DMS153 (cell line): Measurements from ENCODE around the gene CTAGE6.
"Not testable (repeated sequence)": the region's sequence is repeated elsewhere in the genome, so short reads cannot be mapped to it uniquely, and the experiment has no call there.

Experiments
- DNase-seq: peaks from one replicate; lab custom pipeline; 2025; lab: John Stamatoyannopoulos, UW

Gene CTAGE6

DNA sequence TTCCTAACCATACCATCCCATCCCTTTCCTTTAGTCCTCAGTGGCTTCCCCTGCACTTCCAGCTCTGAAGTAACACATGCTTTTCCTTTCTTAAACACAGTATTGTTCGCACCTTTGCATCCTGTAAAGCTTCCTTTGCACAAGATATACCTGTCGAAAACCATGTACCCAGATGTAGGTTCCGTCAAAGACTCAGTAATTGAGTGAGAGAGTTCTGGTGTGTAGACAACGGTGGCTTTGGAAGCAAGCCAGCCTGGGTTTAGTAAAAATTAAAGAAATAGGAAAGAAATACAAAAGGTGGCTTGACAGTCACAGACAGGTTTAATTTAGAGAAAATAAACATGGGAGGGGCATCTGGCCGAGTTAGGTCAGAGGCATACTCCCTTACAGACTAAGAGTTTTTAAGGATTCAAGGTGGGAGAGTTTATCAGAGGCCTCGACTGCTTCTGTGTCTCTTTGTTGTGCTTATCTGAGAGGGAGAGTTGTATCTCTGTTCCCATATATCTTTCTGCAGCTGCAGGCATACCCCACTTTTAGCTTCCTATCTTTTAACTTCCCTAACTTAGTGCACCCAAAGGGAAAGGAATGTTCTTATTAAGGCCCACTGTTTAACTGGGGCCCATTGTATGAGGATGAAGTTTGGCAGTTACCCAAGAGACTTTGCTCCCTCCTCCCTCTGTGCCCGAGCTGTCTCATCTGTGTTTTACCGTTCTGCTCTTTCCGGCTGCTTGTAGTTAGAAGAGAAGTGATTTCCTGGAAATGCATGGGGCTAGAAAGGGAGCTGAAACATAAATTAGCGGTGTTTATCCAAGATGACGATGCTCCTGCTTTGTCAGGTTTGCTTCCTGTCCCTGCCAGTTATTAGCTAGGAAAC is 42.7 kb downstream of the CTAGE6 start:
- not testable (repeated sequence) for DNase-seq

DNA sequence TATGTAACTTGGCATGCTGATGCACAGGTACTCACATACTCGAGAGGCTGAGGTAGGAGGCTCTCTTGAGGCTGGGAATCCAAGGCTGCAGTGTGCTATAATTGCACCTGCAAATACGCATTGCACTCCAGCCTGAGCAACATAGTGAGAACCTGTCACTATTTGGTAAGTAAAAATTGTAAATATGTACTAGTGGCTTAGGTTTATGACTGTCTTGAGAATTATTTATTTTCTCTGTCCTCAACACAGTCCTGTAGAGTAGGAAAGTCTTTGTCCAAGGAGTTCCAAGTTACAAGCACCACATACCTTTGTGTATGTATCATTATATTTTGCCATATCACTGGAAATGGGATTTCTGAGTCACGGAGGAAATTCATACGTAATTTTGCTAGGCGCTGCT is 45.1 kb downstream of the CTAGE6 start:
- DNase-seq, result not testable (repeated sequence)

DNA sequence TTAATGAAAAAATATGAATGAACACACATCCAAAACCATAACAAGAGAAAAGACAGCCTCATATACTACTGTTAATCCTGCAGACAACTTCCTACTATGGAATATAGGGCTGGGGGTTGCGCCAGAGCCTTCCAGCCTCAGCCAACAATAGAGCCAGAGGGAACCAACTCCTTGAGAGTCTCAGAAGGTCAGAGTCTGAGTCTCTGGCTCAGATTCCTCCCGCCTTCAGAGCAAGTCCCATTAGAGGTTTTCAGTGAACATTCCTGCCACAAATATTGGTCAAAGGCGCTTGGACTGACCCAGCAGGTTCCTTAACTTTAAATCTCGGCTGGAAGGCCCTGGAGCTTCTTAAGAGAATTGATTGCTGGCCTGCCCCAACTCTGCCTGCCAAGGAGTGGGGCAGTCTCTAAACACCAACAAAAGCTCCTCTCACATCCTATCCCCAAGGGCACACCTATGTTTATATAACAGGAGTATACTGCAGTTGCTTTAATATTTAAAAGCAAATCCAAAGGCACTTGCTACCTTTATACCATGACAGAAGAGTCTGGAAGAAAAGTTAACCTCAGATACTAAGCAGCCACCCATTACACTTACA is 45.7 kb downstream of the CTAGE6 start:
- DNase-seq, result not testable (repeated sequence)

DNA sequence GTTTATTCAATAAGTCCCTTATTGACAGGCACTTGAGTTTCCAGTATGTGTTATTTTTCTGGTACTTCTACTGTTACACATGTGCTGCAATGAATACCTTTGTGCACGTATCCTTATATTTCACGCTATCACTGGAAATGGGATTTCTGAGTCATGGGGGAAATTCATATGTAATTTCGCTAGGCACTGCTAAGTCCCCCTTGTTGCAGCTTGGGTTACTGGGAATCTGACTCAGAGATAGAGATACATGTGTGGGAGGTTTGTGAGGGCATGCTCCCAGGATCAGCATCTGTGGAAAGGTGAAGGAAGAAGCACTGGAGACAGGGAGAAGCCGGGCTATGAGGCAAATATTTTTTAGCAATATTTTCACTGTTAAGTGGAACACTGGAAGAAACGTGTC is 47.6 kb downstream of the CTAGE6 start:
- not testable (repeated sequence) for DNase-seq
